Thoracic aorta (tissue), 2 donors: ENCODE data around the gene GNG7. TPM values are rescaled to one million over a fixed set of nuclear protein-coding genes. Genes with fewer than 3 reads are reported as not detected.
"Not testable (repeated sequence)": the region's sequence is repeated elsewhere in the genome, so short reads cannot be mapped to it uniquely, and the experiment has no call there.

Experiments used
- ATAC-seq: fragments of 150-250 bp; one replicate; pipeline ENCODE4 v1.8.0; 2017; ENCODE audit warnings: low read depth; ENCODE audit not compliant: insufficient number of reproducible peaks, low FRiP score
- DNase-seq: peaks from one replicate; pipeline ENCODE4 v3.0.0-alpha.2; 2020; ENCODE audit warnings: low spot score
- H3K27ac ChIP-seq, 2 donors: fragments of 200-600 bp; sonication (generic); 1 replicate in 1 of 2; 2 replicates in 1 of 2; pipeline ENCODE4 v1.5.1; 2016; ENCODE audit warnings: mild to moderate bottlenecking in 2 of 2, moderate library complexity in 2 of 2
- H3K27me3 ChIP-seq: fragments of 200-600 bp; sonication (generic); replicated peaks from 2 replicates; pipeline ENCODE4 v1.6.0; 2016; ENCODE audit warnings: mild to moderate bottlenecking; ENCODE audit not compliant: insufficient read depth
- H3K36me3 ChIP-seq: fragments of 200-600 bp; sonication (generic); one replicate; pipeline ENCODE4 v1.5.1; 2016
- H3K4me1 ChIP-seq, 2 donors: fragments of 200-600 bp; sonication (generic); 1 replicate in 1 of 2; 2 replicates in 1 of 2; pipeline versions ENCODE4 v1.5.1 to v1.6.0; 2016; ENCODE audit warnings: low read depth in 2 of 2, mild to moderate bottlenecking in 1 of 2; ENCODE audit not compliant: control insufficient read depth in 1 of 2
- H3K4me3 ChIP-seq: fragments of 200-600 bp; sonication (generic); 2 replicates; pipeline ENCODE4 v1.5.1; 2016; ENCODE audit warnings: mild to moderate bottlenecking
- H3K9me3 ChIP-seq: fragments of 200-600 bp; sonication (generic); 2 replicates; pipeline ENCODE4 v1.5.1; 2016
- CTCF ChIP-seq: fragments of 200-600 bp; sonication (generic); IDR thresholded peaks from one replicate; pipeline ENCODE4 v1.5.1; 2019; ENCODE audit warnings: antibody characterized with exemption
- total RNA-seq, 2 donors: library from RNA; depleted of rRNA; stranded (reverse); fragments of >200 nt; gene quantifications; one replicate each; pipeline versions ENCODE4 v1.1.0 to v1.2.3, GENCODE V29; 2016

The GNG7 gene
- total RNA-seq, 2 donors from 2014 or later = 2.3 to 3.2 TPM

- no peak overlapping the region for H3K4me3 ChIP-seq
- DNase-seq = no peak
- ATAC-seq = no peak
These were observed 24.3 kb downstream of the GNG7 start for GRCh38 chr19:2678044-2678671.

GRCh38 chr19:2676823-2677222, 25.7 kb downstream of the GNG7 start:
- DNase-seq (no peak), ATAC-seq (no peak)
- Histone ChIP-seq H3K27ac (no peak overlapping the region), H3K27me3 (no peaks in the 10 kb centered on the region), H3K4me3 (no peak overlapping the region), H3K4me1 (peaks cover 0 to 14% of the 10 kb centered on the region in 2 donors), H3K36me3 (no peaks in the 10 kb centered on the region), H3K9me3 (no peaks in the 10 kb centered on the region)
- TF ChIP-seq CTCF = no peak

More at GRCh38 chr19:2678044-2678671, 24.3 kb downstream of the GNG7 start:
- Histone ChIP-seq H3K27me3 (no peaks in the 10 kb centered on the region), H3K27ac (no peak overlapping the region), H3K36me3 (no peaks in the 10 kb centered on the region), H3K9me3 (no peaks in the 10 kb centered on the region), H3K4me1 (peaks cover 0 to 14% of the 10 kb centered on the region in 2 donors)
- no peak for TF ChIP-seq CTCF

- no peak for DNase-seq
- Histone ChIP-seq H3K4me1 (peaks cover 0 to 14% of the 10 kb centered on the region in 2 donors), H3K4me3 (no peak overlapping the region), H3K27ac (no peak overlapping the region), H3K27me3 (no peaks in the 10 kb centered on the region), H3K9me3 (no peaks in the 10 kb centered on the region), H3K36me3 (no peaks in the 10 kb centered on the region)
- no peak for ATAC-seq
- TF ChIP-seq CTCF = no peak
These were observed 26.6 kb downstream of the GNG7 start for GRCh38 chr19:2675892-2676291.

GRCh38 chr19:2670217-2670616, 32.3 kb downstream of the GNG7 start:
- Histone ChIP-seq H3K9me3 (no peaks in the 10 kb centered on the region), H3K36me3 (no peaks in the 10 kb centered on the region), H3K27me3 (no peaks in the 10 kb centered on the region), H3K27ac (no peak overlapping the region), H3K4me1 (peaks cover 0 to 6% of the 10 kb centered on the region in 2 donors), H3K4me3 (no peak overlapping the region)
- no peak for TF ChIP-seq CTCF
- DNase-seq (no peak), ATAC-seq (no peak)

GRCh38 chr19:2668175-2668763, 34.2 kb downstream of the GNG7 start:
- Histone ChIP-seq H3K27me3 (no peaks in the 10 kb centered on the region), H3K36me3 (no peaks in the 10 kb centered on the region), H3K4me3 (no peak overlapping the region), H3K4me1 (no peaks in the 10 kb centered on the region), H3K27ac (no peak overlapping the region), H3K9me3 (no peaks in the 10 kb centered on the region)
- no peak for ATAC-seq
- DNase-seq = no peak
- no peak for TF ChIP-seq CTCF

GRCh38 chr19:2667349-2667748, 35.1 kb downstream of the GNG7 start:
- H3K36me3 ChIP-seq, H3K4me3 ChIP-seq, H3K4me1 ChIP-seq, H3K27ac ChIP-seq, H3K27me3 ChIP-seq, H3K9me3 ChIP-seq, DNase-seq, ATAC-seq: not testable (repeated sequence)
